Measurements from ENCODE around the gene TBRG4.

Gene TBRG4

DNA sequence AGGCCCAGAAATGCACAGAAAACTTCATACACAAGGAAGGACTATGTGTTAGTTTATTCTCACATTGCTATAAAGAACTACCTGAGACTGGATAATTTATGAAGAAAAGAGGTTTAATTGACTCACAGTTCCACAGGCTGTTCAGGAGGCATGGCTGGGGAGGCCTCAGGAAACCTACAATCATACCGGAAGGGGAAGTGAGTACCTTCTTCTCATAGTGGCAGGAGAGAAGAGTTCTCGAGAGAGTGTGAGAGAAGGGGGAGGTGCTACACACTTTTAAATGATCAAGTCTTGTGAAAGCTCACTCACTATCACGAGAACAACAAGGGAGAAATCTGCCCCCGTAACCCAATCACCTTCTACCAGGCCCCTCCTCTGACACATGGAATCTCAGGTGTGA, 29.3 kb upstream of the TBRG4 start:
- no peak for DNase-seq

DNA sequence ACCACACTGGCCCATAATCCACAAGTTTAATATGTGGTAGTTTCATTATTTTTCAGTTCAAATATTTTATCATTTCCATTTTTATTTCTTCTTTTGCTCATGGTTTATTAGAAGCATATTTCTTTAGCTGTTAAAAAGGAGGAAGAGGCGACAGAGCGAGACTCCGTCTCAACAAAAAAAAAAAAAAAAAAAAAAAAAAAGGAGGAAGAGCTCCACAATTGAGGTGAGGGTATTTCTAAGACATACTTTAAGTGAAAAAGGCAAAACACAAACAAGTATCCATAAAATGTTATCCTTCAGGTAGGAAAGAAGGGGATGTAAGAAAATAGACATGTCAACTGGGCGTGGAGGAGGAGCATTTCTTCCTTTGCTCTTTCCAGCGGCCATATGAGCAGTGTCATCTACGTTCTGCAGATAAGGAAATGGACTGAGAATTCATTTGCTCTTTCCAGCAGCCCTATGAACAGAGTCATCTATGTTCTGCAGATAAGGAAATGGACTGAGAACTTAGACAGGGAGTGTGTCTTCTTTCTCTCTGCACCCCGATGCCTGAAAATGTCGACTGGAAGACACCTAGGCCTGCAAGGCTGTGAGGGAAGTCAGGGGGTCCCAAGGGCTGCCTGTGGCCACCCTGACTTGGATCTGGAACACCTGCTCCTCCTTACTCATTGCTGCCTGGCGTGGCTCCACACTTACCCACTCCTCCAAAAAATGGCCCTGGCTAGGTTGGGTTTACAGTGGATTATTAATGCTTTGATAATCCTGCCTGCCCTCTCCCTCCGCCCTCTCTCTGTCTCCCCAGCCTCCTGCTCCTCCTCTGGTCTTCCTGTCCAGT, 27.2 kb upstream of the TBRG4 start:
- no peak for DNase-seq

GRCh38 chr7:45136106-45137060, 24.9 kb upstream of the TBRG4 start:
- DNase-seq, result peak; percentile 54

GRCh38 chr7:45133877-45134276, 22.4 kb upstream of the TBRG4 start:
- DNase-seq, result no peak

DNA sequence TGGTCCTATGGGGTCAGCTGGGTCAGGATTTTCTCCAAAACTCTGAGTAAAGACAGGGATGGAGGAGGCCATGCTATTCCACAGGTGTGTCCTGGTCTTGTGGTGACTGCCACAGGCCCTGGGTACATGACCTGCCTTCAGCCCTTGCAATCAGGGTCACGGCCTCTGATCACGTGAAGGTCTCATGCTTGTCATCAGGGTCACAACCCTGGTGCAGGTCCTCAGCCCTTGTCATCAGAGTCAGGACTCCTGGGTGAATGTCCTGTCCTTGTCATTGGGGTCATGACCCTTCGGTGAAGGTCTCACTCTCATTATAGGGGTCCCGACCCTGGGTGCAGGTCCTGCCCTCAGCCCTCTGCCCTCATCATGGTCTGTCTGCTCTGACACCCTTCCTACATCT, 21.9 kb upstream of the TBRG4 start:
- no peak for DNase-seq

GRCh38 chr7:45132708-45133320, 21.3 kb upstream of the TBRG4 start:
- DNase-seq, result no peak

GRCh38 chr7:45131891-45132290, 20.4 kb upstream of the TBRG4 start:
- DNase-seq, result no peak

DNA sequence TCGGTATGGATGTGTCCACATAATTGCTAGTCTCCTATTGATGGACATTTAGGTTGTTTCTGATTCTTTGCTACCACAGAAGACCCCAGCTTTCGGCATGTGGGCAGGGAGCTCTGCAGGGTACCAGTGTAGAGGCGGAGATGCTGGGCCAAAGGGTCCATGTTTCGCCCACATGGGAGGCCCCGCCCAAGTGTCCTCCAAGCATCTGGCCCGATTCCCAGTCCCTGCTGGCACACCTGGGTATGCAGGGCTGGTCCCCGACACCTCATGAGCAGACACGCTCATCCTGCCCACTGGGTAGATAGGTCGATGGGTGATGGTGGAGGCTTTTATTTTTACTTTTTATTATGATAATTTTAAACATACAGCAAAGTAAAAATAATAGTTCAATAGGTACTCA, 19.4 kb upstream of the TBRG4 start:
- DNase-seq, result no peak

GRCh38 chr7:45129906-45130305, 18.4 kb upstream of the TBRG4 start:
- no peak for DNase-seq

GRCh38 chr7:45129181-45129800, 17.8 kb upstream of the TBRG4 start:
- no peak for DNase-seq

DNA sequence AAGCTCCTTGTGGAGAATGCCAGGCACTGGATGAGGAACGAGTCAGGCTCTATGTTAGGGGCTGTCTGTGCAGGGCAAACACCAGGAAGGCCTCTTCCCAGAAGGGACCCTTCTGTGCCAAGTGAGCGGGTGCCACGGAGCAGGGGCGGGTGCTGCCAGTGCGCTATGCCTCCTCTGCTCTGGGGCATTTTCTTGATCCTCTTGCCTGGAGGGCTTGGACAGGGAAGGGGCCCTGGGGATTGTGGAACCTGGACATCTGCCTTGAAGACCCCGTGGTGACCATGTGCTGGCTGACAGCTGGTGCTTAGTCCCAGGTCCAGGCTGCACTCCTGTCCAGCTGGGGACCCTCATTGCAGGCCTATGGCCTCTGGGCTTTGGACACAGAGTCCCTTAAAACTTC, 15.4 kb upstream of the TBRG4 start:
- DNase-seq, result no peak

DNA sequence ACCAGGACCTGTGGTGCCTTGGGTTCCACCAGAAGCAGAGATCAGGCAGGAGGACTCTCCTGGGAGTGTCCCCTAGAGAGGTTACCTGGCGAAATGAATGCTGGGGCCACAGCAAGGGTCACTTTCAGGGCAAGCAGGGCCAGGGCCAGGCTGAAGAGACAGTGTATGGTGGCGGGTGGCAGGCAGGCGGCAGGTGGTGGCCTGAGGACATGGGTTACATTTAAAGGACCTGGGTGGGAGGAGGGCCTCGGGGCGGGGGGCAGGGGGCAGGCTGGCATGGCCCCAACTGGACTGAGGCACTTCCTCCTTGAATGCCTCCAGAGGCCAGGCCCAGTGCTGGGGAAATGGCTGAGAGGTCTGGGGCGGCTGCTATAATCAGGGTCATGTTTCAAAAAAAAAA, 14.7 kb upstream of the TBRG4 start:
- DNase-seq, result no peak

DNA sequence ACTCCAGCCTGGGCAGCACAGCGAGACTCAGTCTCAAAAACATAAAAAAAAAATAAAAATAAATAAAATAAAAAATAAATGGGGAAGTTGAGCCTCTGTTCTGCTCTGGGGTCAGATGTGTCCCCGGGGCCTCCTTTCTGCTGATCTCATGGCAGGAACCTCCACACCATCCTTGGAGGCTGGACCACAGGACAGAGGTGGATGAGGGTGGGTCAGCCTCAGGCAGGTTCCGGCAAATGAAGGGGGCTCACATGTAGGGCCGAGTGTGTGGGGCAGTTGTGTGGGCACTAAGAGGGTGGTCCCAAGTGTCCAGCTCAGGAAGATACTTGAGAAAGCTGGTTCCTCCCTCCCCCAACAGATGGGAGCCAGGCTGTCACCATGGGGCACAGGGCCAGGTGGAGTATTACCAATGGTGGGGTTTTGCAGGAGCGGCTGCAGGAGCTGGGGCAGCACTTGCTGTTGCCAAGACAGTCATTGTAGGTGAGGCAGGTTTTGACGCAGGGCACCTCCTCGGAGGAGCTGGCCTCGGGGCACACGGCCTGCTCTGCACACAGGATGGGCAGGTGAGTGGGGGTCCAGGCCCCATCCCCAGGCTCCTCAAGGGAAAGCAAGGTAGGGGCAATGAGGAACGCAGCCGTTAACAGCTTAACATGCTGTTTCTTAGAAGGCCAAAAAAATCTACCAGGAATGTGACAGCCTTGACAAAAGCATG, 13.9 kb upstream of the TBRG4 start:
- no peak for DNase-seq

DNA sequence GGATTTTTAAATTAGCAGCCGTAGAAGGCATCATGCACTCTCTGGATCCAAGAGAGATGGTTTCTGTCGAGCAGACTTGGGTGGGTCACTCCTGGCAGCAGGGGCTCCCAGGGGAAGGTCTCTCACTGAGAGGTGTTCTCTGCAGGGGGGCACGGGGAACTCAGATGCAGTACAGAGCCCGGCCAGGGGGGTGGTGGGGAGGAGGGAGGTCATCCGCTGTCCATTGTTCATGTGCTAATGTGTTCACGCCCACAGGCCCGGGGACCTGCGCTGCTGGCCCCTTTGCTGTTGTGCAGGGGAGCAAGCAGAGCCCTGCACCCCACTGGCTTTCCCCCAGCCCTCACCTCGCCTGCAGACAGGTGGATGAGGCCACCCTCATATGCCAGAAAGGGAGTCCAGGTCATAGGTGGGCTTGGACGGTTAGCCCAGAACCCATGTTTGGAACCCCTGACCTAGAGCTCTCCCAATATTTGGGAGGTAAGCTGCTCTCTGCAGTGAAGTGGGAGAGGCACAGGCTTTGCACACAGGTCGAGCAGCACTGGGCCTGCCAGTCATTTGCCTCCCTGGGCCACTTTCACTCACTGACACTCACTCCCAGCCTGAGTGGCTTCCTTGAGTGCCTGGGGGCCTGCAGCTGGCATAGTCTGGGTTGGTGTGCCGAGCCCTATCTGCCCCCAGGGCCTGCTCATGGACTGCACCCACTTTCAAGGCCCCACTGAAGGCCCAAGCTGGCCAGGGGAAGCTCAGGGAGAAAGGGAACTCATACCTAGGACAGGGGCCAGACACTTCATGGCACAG, 12.6 kb upstream of the TBRG4 start:
- DNase-seq, result no peak

DNA sequence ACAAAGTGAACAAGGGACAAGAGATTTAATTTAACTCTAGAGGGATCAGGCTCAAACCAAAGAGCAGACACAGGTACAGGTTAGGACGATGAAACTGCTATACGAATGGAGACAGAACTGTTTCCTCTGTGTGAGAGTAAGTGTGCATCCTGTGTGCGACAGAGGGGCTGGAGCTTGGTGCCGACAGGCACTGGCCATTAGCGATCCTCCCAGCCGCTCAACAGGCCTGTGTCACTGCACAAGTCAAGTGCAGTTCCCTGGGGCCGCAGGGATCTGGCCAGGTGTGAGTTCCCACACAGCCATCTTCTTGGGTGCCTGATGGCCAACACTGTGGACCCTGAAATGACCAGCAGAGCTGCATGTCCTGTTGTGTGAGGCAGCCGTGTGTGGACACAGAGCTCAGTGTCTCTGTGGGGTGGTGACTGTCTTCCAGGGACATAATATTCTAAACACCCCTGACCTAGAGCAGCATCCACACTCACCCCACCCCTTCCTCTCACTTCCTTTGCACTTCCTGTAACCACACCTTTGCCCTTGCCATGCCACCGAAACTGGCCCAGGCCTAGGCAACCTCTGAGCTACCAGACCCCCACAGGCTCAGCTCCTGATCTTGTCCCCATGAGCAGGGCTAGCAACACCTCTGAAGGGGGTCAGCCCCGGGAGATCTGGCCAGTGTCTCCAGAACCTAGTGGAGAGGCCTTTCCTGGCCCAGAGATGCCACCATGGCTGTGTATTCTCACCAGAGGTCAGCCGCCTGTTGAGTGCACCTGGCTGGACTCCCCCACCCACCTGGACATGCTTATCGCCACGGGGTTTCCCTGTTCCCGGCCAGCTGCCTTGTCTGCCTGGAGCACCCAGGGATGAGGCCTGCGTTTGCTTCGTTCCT, 11.7 kb upstream of the TBRG4 start:
- DNase-seq, result no peak

DNA sequence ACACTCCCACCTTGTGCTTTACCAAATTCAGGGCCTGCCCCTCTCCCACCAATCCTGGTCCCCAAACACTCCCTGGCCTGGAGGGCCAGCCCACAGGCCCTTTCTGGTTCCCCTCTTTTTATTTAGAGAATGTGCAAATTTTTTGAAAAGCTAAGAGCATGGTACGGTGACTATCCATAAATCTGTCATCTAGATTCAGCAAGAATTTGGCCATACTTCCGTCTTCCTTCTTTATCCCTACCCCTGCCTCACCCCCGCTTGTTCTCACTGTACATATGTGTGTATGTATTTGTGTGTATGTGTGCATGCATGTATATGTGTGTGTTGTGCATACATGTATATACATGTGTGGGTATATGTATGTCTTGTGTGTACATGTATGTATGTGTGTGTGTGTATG, 8.1 kb upstream of the TBRG4 start:
- no peak for DNase-seq

DNA sequence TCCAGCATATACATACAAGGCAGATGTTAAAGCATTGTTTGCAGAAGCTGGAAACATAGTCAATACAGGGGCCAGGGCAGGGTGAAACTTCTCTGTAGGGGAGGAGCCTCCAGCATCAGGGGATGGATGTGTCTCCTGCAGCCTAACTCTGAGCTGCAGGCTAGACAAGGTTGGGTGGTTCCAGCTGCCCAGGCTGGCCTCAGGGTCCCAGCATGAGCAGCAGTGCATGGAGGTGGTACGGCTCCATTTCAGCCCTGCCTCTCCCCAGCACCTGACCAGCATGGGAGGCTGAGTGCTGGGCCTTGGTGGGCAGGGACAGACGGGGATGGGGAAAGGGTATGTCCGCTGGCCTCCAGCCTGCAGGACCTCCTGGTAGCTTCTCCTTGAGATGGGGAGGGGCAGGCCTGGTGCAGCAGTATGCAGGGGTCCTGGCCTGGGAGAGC, 7.4 kb upstream of the TBRG4 start:
- no peak for DNase-seq

DNA sequence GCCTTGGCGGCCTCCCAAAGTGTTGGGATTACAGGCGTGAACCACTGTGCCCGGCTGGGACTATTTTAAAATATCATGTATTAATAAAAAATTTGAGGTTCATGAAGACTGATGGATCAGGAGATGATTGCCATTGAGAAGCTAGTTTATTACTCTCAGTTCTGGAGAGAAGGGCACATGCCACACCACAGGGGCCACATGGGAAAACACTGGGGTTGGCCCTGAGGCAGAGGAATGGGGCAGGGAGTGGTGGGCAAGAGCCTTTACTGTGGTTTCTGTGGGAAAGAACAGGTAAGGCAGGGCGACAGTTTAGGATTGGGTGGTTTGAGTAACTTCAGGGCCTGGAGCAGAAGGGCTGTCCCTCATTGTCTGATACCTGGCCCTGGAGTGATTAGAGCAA, 6.8 kb upstream of the TBRG4 start:
- DNase-seq, result no peak

DNA sequence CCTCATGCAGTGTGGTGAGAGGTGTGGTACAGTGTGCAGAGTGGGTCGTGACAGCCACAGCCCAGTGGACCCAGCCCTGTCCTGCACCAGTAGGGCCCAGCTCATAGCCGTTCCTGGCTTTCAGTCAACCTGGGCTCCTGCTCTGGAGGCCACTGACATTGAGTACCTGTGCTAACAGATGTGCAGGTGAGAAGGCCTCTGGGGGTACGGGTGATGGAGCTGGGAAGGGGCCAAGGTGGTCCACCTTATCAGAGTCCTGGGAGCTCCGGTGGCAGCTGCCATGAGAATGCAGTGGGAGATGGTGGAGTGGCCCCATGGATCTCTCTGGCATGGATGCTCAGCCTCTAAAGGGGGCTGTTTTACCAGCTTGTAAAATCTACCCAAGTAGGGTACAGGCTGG, 6.1 kb upstream of the TBRG4 start:
- DNase-seq, result no peak

DNA sequence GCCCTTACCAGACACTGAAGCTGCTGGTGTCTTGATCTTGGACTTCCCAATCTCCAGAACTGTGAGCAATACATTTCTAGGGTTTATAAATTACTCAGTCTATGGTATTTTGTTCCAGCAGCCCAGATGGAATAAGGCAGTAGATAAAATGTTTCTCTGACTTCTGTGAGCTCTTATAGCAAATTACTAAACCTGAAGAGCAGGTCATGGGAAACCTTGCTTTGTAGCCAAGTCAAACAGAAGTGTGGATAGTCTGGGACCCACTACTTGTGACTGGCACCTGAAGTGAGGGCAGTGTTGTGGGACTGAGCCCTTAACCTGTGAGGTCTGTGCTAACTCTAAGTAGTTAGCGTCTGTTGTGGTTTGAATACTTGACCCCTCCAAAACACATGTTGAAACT, 4.6 kb upstream of the TBRG4 start:
- DNase-seq, result no peak

Data from effector CD4-positive, alpha-beta T cell (primary cell).